Central memory CD8-positive, alpha-beta T cell (primary cell): Measurements from ENCODE around the gene CYP46A1.

ENCODE experiments used
- ATAC-seq: fragments of 150-1000 bp; cut with Tn5 transposase; replicated peaks from 2 replicates; pipeline ENCODE4 v1.10.0; 2022; ENCODE audit warnings: mild to moderate bottlenecking, moderate FRiP score, moderate number of reproducible peaks; ENCODE audit not compliant: poor library complexity, severe bottlenecking; ENCODE audit errors: extremely low read depth
- DNase-seq, 2 donors: peaks; one replicate each; pipeline ENCODE4 v3.0.0; 2021; ENCODE audit warnings: low spot score in 2 of 2
- H3K27ac Mint-ChIP-seq: one replicate; pipeline ENCODE4 v1.8.0; 2022; ENCODE audit warnings: low read depth, mild to moderate bottlenecking, moderate library complexity, mixed read lengths
- H3K27me3 Mint-ChIP-seq: one replicate; pipeline ENCODE4 v1.8.0; 2022; ENCODE audit warnings: mixed read lengths
- H3K36me3 Mint-ChIP-seq: one replicate; pipeline ENCODE4 v1.8.0; 2022; ENCODE audit warnings: mild to moderate bottlenecking, moderate library complexity, mixed read lengths; ENCODE audit not compliant: insufficient read depth
- H3K4me1 Mint-ChIP-seq: one replicate; pipeline ENCODE4 v1.8.0; 2022; ENCODE audit warnings: mixed read lengths
- H3K4me3 Mint-ChIP-seq: one replicate; pipeline ENCODE4 v1.8.0; 2022; ENCODE audit warnings: mild to moderate bottlenecking, moderate library complexity, mixed read lengths
- H3K9me3 Mint-ChIP-seq: one replicate; pipeline ENCODE4 v1.8.0; 2022; ENCODE audit warnings: mixed read lengths

Gene CYP46A1

DNA sequence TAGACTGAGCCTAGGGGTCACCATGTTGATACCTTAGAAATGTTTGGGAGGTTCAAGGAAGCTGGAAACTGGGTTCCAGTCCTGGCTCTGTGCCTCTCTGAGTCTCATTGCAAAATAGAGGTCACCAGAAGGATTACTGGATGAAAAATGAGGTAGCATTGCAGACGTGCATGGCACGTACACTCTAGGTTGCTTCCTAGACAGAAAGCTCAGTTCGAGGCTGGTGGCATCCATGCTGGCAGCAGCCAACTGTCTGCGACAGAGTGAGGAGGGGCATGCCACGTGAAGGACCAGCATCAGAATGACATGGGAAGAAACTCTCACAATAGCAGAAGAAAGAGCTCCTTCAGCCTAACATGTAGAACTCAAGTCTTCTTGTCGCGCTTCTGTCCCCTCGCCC, 4.6 kb upstream of the CYP46A1 start:
- H3K9me3 Mint-ChIP-seq, result peaks cover 5% of the 10 kb centered on the region
- no peak overlapping the region for H3K27ac Mint-ChIP-seq
- no peak for DNase-seq
- H3K27me3 Mint-ChIP-seq, result no peaks in the 10 kb centered on the region
- peaks cover 21% of the 10 kb centered on the region for H3K4me1 Mint-ChIP-seq
- H3K4me3 Mint-ChIP-seq, result no peak overlapping the region
- no peak for ATAC-seq
- peaks cover 4% of the 10 kb centered on the region for H3K36me3 Mint-ChIP-seq

DNA sequence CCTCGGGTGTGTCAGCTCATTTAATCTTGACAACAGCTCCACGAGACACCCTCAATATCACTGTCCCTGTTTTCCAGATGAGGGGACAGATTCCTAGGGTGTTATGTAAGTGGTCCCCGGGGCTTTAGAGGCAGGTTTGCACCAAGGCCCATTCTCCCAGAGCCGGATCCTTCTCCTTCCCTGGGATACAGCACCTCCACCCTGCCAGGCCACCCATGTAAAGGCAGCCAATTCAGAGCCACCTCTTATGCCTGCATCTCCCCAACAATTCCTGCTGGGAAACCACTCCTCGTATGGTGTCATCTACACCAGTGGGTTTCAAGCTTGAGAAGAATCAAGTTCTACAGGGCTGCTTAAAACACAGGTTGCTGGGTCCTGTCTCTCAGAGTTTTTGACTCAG, 4.1 kb upstream of the CYP46A1 start:
- no peak for ATAC-seq
- H3K36me3 Mint-ChIP-seq, result peaks cover 4% of the 10 kb centered on the region
- no peaks in the 10 kb centered on the region for H3K27me3 Mint-ChIP-seq
- peaks cover 21% of the 10 kb centered on the region for H3K4me1 Mint-ChIP-seq
- DNase-seq, result no peak
- no peak overlapping the region for H3K27ac Mint-ChIP-seq
- H3K4me3 Mint-ChIP-seq, result no peak overlapping the region
- H3K9me3 Mint-ChIP-seq, result peaks cover 5% of the 10 kb centered on the region

DNA sequence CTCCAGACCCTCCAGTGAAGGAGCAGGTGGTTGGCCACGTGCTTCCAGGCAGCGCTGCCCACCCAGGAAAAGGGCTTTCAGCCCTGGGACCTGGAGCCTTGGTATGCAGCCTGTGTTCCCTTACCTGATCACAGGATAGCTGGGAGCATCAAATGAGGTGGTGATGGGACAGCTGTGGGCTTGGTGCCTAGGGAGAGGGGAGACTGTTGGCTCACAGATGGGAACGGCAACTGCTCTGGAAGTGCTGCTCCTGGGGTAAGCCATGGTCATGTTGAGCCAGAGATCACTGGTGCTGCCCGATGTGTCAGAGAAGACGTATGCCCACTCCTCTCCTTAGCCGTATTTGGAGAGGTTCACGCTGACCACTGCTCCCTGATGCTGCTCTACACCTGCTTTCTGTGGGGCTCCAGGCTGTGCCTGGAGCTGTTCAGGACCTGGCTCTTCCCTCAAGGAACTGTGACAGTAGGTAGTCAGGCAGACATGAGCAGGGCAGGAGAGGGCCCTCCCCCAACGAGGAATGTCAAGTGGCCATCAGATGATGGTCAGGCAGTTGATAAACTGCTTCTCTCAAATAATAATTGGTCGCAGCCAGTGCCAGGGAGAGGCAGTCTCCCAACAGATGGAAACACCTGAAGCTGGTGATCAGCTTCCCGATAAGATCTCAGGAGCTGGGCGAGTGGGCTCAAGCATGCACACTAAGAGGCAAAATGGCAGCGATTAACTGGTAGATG, 2.8 kb upstream of the CYP46A1 start:
- H3K27ac Mint-ChIP-seq, result no peak overlapping the region
- ATAC-seq (no peak), DNase-seq (no peak)
- H3K27me3 Mint-ChIP-seq, result peaks cover 11% of the 10 kb centered on the region
- no peak overlapping the region for H3K4me3 Mint-ChIP-seq
- H3K36me3 Mint-ChIP-seq, result peaks cover 4% of the 10 kb centered on the region
- H3K9me3 Mint-ChIP-seq, result peaks cover 5% of the 10 kb centered on the region
- peaks cover 20% of the 10 kb centered on the region for H3K4me1 Mint-ChIP-seq

DNA sequence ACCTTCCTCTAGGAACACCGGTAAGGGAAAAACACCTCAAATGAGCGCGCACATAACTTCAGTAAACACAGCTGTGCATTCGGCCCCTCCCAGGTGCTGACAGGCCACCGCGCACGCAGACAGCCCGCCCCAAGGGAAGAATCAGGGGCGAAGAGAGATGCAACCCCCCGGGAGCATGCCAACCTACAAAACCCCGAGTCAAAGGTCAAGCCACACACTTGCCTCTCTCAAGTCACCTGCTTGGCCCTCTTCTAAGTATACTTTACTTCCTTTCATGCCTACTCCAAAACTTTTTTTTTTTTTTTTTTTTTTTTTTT, 2.3 kb upstream of the CYP46A1 start:
- Mint-ChIP-seq H3K36me3 (peaks cover 4% of the 10 kb centered on the region), H3K27ac (no peak overlapping the region), H3K27me3 (peaks cover 16% of the 10 kb centered on the region), H3K4me3 (no peak overlapping the region), H3K9me3 (peaks cover 5% of the 10 kb centered on the region), H3K4me1 (peaks cover 15% of the 10 kb centered on the region)
- ATAC-seq (no peak), DNase-seq (no peak)

DNA sequence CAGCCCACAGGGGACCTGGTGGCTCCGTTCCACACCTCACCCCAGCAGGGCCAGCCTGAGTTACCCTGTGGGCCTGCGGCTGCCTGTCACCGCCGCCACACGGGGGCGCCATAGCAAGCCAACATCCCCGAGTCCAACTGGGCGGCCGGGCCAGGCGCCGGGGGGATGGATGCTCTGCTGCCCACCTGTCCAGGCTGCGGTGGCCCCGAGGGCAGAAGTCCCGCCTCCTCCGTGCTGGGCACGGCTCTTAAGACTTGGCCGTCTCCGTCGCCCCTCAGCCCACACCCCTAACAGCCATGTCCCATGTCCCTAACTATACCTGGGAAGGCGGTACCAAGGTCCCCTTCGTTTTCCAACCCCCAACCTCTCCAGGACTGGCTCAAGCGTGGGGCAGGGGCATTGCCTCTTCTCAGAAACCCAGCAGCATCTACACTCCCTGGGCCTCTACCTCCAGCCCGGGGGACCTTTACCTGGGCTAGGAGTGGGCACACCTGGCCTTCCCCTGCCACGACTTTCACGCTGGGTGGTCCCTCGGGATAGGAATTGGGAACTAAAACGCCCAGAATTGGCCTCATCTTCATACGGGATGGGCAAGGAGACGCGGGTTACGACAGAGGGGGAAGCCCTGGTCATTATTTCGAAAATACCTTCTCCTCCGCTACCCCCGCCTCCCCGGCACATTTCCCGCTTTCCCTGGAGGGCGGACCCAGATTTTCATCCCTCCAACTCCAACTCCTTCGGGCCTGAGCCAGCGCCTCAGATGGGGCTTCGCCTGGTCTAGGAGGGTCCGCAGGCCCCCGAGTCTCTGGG, 1.1 kb upstream of the CYP46A1 start:
- Mint-ChIP-seq H3K4me1 (peaks cover 16% of the 10 kb centered on the region), H3K27me3 (peaks cover 28% of the 10 kb centered on the region), H3K9me3 (peaks cover 5% of the 10 kb centered on the region), H3K27ac (peak overlapping the region; percentile 35), H3K4me3 (peak overlapping the region; percentile 82), H3K36me3 (peaks cover 4% of the 10 kb centered on the region)
- peak; percentile 70 to 77 for DNase-seq
- peak; percentile 26 for ATAC-seq

DNA sequence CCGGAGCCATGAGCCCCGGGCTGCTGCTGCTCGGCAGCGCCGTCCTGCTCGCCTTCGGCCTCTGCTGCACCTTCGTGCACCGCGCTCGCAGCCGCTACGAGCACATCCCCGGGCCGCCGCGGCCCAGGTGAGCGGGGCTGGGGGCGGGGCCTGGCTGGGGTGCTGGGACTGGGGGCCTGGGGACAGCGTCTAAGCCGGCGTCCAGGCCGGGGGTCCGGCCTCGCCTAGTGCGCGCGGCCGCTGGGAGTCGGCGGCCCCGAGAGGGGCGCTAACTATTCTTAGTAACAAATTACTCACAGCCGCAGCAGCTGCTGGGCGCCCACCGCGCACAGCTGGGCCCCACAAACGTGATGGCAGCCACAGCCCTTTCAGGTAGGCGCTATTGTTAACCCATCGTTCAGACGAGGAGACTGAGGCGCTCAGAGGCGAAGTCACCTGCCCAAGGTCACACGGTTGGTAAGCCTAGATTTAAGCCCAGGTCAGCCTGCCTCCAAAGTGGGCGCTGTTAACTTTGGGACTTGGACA, 374 bp downstream of the CYP46A1 start:
- DNase-seq, result no peak

DNA sequence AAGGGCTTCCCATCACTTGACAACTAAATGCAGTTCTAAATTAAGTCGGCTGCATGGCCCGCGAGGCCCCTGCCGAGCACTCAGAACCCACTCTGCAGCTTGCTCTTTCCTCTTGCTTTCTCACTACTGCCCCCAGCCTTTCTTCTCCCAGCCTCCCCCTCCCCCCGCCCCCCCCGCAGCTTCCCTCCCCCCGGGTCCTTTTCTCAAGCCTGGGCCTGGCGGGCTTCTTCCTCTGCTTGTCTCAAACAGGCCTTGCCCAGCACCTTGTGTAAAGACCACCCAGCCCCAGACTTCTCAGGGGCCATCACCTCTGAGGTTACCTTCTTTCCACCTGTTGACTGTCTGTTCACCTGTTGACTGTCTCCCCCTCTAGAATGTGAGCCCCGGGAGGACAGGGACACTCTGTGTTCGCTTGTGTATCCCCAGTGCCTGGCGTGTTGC, 1.1 kb downstream of the CYP46A1 start:
- Mint-ChIP-seq H3K36me3 (peaks cover 4% of the 10 kb centered on the region), H3K27me3 (peaks cover 50% of the 10 kb centered on the region), H3K27ac (no peak overlapping the region), H3K9me3 (no peaks in the 10 kb centered on the region), H3K4me1 (peaks cover 27% of the 10 kb centered on the region), H3K4me3 (peak overlapping the region; percentile 44)
- ATAC-seq (no peak), DNase-seq (no peak)

More for the DNA sequence above, 374 bp downstream of the CYP46A1 start:
- Mint-ChIP-seq H3K36me3 (peaks cover 4% of the 10 kb centered on the region), H3K9me3 (no peaks in the 10 kb centered on the region), H3K27ac (no peak overlapping the region), H3K27me3 (peaks cover 43% of the 10 kb centered on the region), H3K4me1 (peaks cover 27% of the 10 kb centered on the region), H3K4me3 (peak overlapping the region; percentile 44)
- peak; percentile 22 for ATAC-seq

DNA sequence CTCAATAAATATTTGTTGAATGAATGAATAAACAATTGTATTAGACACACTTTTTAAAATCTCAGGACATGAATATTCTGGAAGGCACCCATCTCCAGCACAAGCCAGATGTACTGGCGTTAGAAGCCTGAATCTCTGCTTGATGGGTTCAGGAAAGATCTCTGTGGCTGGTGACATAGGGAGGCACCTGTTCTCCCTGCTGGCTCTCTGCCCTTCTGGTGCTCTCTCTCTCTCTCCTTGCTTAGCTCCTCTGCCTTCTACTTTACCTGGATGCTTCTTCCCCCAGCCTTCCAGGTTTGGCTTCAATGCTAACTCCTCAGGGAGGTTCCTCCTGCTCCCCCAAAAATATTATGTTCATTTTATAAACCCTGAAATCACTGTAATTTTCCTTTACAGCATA, 1.5 kb downstream of the CYP46A1 start:
- DNase-seq (no peak), ATAC-seq (no peak)
- peaks cover 4% of the 10 kb centered on the region for H3K36me3 Mint-ChIP-seq
- H3K9me3 Mint-ChIP-seq, result no peaks in the 10 kb centered on the region
- no peak overlapping the region for H3K27ac Mint-ChIP-seq
- H3K27me3 Mint-ChIP-seq, result peaks cover 54% of the 10 kb centered on the region
- peak overlapping the region; percentile 44 for H3K4me3 Mint-ChIP-seq
- peaks cover 27% of the 10 kb centered on the region for H3K4me1 Mint-ChIP-seq

DNA sequence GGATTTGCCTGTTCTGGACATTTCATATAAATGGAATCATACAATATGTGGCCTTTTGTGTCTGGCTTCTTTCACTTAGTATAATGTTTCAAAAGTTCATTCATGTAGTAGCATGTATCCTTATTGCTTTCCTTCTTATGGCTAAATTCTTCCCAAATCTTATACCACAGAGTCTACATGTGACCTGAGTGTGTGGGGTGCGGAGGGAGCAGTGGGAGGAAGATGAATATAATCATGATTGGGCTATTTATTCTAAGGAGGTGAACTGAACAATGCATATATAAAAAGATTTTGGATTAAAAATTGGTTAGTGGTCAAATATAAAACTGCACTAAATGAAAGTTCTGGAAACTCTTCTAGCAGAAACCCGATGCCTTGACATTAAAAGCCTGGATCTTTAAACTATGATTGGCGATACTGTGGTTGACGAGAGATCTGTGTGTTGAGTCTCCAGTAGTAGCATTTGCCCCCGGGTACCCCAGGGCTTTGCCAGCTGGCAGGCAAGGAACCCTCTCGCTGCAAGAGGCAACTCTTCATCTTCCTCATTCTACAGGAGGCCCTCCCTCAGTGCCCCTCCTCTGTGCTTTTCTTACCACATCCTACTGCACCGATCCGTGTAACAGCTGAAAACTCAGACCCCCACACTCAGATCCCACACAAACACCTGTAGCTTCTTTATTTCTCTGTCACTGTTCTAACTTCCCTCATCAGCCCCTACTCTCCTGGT, 2.6 kb downstream of the CYP46A1 start:
- H3K4me3 Mint-ChIP-seq, result no peak overlapping the region
- peaks cover 27% of the 10 kb centered on the region for H3K4me1 Mint-ChIP-seq
- no peak for ATAC-seq
- no peak overlapping the region for H3K27ac Mint-ChIP-seq
- H3K9me3 Mint-ChIP-seq, result no peaks in the 10 kb centered on the region
- peaks cover 65% of the 10 kb centered on the region for H3K27me3 Mint-ChIP-seq
- peaks cover 4% of the 10 kb centered on the region for H3K36me3 Mint-ChIP-seq
- DNase-seq, result peak; percentile 5 to 7

DNA sequence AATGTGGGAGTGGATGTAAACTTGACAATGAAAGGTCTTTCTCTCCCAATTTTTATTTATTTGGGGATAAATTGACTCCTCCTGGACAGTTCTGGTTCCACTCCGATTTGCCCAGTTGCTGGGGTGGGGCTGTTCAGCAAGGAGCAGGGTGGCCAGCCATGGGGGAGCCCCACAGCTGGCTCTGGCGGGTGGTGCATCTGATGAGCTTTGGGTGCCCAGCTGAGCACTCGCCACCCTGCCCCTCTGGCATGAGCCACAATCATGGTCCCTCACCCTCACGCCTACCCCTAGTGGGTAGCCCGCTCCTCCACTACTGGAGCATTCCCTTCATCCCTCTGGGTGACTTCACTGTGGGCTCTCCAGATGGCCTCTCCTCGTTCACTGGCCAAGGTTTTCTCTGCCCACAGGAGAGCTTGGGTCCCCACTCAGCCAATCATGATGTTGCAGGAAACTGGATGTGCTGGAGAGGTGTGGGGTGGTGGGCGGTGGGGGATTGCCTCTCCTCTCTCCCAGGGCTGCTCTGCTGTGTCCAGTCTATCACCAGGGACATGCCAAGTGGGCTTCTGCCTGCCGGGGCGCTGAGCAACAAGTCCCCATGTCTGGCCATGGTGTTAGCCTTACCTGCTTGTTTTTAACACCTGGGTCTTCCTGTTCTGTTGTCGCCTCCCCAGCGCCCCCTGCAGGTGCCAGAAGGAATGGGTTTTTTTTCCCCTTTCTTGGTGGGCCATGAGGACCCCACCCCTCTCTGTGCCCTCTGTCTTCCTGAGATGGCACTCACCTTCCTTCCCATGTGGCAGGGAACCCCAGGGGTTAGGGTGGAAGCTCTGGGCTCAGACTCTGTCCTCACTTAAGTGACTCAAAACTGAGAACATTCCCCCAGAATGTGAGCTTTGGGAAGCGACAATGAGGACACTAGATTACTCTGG, 3.4 kb downstream of the CYP46A1 start:
- no peak overlapping the region for H3K4me3 Mint-ChIP-seq
- H3K27me3 Mint-ChIP-seq, result peaks cover 67% of the 10 kb centered on the region
- H3K27ac Mint-ChIP-seq, result no peak overlapping the region
- peaks cover 25% of the 10 kb centered on the region for H3K4me1 Mint-ChIP-seq
- ATAC-seq (no peak), DNase-seq (peak; percentile 13 to 29)
- no peaks in the 10 kb centered on the region for H3K9me3 Mint-ChIP-seq
- H3K36me3 Mint-ChIP-seq, result peaks cover 4% of the 10 kb centered on the region

DNA sequence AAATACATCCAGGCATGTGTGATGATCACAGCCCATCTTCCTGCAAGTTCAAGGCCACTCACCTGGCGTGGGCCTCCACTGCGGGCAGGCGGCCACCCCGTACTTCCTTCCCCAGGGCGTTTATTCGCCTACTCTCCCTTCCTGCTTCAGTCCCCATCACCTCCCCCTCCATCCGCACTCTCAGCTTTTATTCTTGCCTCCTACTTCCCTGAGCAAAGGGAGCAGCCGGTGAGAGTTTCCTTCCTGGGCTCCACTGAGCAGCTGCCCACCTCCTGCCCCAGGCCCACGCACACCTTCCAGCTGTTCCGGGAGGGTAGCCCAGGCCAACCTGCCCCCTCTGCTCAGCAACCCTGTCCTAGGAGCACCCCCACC, 4.1 kb downstream of the CYP46A1 start:
- Mint-ChIP-seq H3K4me3 (no peak overlapping the region), H3K9me3 (no peaks in the 10 kb centered on the region), H3K27me3 (peaks cover 67% of the 10 kb centered on the region), H3K27ac (no peak overlapping the region), H3K36me3 (peaks cover 2% of the 10 kb centered on the region), H3K4me1 (peaks cover 19% of the 10 kb centered on the region)
- ATAC-seq (no peak), DNase-seq (peak in 1 of 2 donors; percentile 1)

DNA sequence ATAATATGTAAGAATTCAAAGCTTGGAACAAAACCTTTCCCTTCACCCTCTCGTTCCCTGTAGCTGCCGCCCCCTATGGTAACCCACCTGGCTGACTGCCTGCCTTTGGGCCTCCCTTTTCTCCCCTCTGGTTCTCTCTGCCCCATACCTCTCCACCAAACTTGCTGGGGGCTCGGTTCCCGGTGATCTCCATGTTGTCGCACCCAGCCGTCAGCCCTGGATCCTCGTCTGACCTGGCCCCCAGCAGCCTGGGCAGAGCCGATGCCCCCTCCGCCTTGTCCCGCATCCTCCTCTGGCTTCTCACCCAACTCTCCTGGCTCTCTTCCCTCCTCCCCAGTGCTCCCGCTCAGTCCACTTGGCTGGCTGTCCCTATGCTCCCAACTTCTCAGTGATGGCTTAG, 4.5 kb downstream of the CYP46A1 start:
- H3K4me3 Mint-ChIP-seq, result no peak overlapping the region
- H3K4me1 Mint-ChIP-seq, result peaks cover 17% of the 10 kb centered on the region
- peak; percentile 8 to 12 for DNase-seq
- no peak overlapping the region for H3K27ac Mint-ChIP-seq
- H3K27me3 Mint-ChIP-seq, result peaks cover 67% of the 10 kb centered on the region
- peaks cover 2% of the 10 kb centered on the region for H3K36me3 Mint-ChIP-seq
- no peak for ATAC-seq
- no peaks in the 10 kb centered on the region for H3K9me3 Mint-ChIP-seq
